ENCODE measurements around the gene ADIPOR2.
"Not testable (repeated sequence)": the region's sequence is repeated elsewhere in the genome, so short reads cannot be mapped to it uniquely, and the experiment has no call there.

Gene ADIPOR2

GRCh38 chr12:1815814-1816729, 125.2 kb downstream of the ADIPOR2 start:
- DNase-seq = no peak

GRCh38 chr12:1816730-1817348, 126.0 kb downstream of the ADIPOR2 start:
- DNase-seq = no peak

GRCh38 chr12:1817928-1818327, 127.1 kb downstream of the ADIPOR2 start:
- DNase-seq = not testable (repeated sequence)

- no peak for DNase-seq
Observed at GRCh38 chr12:1819050-1819449, 128.2 kb downstream of the ADIPOR2 start.

GRCh38 chr12:1819571-1819970, 128.7 kb downstream of the ADIPOR2 start:
- no peak for DNase-seq

- DNase-seq = no peak
Observed at GRCh38 chr12:1820191-1820895, 129.5 kb downstream of the ADIPOR2 start, which contains the start of gene LRTM2. Gene LRTM2 (plus strand): TSS chr12:1820565. CDS start chr12:1828149, 7,584 bp downstream.

- no peak for DNase-seq
Observed at GRCh38 chr12:1820896-1821291, 130.0 kb downstream of the ADIPOR2 start.

GRCh38 chr12:1821805-1822204, 130.9 kb downstream of the ADIPOR2 start:
- no peak for DNase-seq

GRCh38 chr12:1822699-1823098, 131.8 kb downstream of the ADIPOR2 start:
- no peak for DNase-seq

- DNase-seq = no peak
Observed at GRCh38 chr12:1823237-1823636, 132.4 kb downstream of the ADIPOR2 start.

- DNase-seq = no peak
Observed at GRCh38 chr12:1825382-1826102, 134.7 kb downstream of the ADIPOR2 start.

GRCh38 chr12:1826401-1826800, 135.5 kb downstream of the ADIPOR2 start:
- DNase-seq = no peak

- DNase-seq = no peak
Observed at GRCh38 chr12:1826867-1827705, 136.2 kb downstream of the ADIPOR2 start.

- DNase-seq = no peak
Observed at GRCh38 chr12:1827826-1828805, 137.2 kb downstream of the ADIPOR2 start.

GRCh38 chr12:1828856-1829255, 138.0 kb downstream of the ADIPOR2 start:
- no peak for DNase-seq

GRCh38 chr12:1829306-1829900, 138.5 kb downstream of the ADIPOR2 start:
- no peak for DNase-seq

- DNase-seq = no peak
Observed at GRCh38 chr12:1830401-1830845, 139.6 kb downstream of the ADIPOR2 start.

- DNase-seq = no peak
Observed at GRCh38 chr12:1830981-1831963, 140.4 kb downstream of the ADIPOR2 start.

Data from effector CD8-positive, alpha-beta T cell (primary cell).